NCI-H526 treated with DMSO at 0.1 percent for 48 hours (cell line): Measurements from ENCODE around the gene PTPRT.

Source experiments
- DNase-seq: peaks from one replicate; lab custom pipeline; 2025; lab: John Stamatoyannopoulos, UW

Gene PTPRT

DNA sequence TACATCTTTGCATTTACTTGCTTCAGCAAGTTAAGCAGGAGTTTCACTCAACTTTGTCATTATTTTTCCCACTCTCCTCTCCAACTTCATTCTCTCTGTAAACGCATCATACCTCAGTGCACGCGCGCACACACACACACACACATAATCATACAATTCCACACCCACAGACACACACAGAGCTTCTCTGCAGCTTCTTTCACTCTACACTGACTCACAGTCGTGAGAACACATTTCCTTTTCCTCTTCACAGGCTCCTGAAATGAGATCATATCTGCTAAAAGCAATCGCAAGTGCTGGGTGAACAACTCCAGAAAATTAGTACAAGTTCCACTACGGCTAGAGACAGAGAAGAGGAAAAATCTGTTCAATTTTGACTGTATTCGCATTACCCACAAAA lies 215.4 kb downstream of the PTPRT start:
- DNase-seq = no peak

- DNase-seq = no peak
These were observed 217.1 kb downstream of the PTPRT start for GRCh38 chr20:42972591-42972990.

- DNase-seq = no peak
These were observed 221.0 kb downstream of the PTPRT start for GRCh38 chr20:42968746-42969145.

DNA sequence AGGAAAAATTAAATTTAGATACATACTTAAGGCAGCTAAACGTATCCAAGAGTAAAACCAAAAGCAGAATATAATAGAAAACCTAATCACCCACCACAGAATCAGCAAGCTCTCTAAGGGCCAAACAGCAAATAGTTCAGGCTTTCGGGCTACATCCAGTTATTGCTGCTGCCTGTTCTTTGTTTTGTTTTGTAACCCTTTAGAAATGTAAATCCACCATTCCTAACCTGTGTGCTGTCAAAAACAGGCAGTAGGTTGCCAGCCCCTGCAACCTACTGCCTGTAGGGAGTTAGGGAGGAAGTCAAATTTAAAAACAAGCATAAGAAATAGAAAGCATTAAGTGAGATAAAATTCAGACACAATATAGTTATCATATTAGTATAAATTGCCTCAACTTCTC lies 225.9 kb downstream of the PTPRT start:
- no peak for DNase-seq

- DNase-seq = no peak
These were observed 227.9 kb downstream of the PTPRT start for GRCh38 chr20:42961771-42962170.

- no peak for DNase-seq
These were observed 229.7 kb downstream of the PTPRT start for GRCh38 chr20:42959996-42960395.

DNA sequence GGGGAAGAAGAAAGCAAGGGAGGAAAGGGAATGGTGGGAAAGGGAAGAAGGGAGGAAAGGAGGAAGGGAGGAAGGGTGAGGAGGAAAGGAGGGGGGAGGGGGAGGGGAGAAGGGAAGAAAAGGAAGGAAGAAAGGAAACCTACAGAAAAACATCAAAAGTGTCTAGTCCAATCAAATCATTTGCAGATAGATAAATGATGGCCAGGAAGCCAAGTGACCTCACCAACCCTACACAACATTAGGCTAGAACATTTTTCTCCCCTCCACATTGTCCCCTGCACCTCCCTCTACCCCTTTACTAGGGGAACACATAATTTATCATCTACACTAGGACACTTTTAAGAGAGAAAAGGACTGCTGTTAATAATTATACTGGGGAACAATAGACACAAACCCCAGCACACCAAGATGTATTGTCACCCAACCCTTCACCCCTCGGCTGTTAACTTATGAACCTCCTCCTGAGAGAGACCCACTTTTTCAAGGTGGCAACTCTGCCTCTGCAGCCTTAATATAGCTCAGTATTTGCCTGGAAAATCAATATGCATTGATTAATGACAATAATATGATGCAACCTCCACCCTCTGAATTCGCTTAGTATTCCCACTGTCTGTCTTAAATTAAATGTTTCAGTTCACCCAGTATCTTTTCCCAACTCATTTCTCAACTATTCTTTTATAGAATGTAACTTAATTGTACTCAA lies 231.2 kb downstream of the PTPRT start:
- DNase-seq = no peak

DNA sequence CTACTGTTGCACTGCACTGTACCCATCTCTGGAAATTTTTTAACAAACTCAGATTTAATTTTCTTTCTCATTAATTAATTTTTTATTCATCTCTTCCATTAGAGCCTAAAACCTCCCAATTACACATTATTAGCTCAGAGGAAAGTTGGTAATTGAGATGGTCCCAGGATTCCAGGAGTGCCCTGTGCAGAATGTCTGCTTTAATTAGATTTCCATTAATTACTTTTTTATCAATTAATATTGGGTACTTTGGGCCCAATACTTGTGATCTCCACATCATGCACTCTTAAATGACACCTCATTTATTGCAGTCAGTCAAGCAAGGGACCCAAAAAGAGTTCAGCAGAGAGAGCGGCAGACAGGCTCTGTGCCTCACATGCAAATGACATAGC lies 232.0 kb downstream of the PTPRT start:
- DNase-seq = no peak

DNA sequence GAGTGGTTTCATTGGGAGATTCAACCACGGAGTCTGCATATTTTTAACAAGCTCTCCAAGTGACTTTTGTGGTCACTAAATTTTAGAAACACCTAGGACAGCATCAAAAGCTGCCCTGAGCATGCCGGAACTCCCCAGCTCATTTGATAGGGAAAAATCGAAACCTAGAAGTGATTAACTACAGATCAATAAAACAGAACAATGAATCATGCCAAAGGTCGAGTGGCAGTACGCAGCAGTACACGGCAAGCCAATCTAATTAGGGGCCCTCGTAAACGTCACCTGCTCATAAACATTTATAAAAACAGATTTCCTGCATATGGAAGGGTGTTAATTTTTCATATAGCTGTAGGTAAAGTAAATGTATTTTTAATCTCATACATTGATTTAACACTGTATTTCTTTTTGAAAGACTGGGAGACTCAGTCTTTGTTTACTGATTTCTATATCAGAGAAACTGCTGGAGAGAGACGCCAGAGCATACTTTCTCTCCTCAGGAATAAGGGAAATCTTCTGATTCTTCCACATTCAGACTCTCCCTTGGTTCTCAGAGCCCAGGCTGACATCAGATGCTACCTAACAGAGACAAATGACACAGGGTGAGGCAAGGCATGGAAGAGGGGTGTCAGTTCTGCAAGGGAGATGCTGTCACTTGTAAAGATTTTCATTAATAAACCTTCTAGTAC lies 232.5 kb downstream of the PTPRT start:
- no peak for DNase-seq

DNA sequence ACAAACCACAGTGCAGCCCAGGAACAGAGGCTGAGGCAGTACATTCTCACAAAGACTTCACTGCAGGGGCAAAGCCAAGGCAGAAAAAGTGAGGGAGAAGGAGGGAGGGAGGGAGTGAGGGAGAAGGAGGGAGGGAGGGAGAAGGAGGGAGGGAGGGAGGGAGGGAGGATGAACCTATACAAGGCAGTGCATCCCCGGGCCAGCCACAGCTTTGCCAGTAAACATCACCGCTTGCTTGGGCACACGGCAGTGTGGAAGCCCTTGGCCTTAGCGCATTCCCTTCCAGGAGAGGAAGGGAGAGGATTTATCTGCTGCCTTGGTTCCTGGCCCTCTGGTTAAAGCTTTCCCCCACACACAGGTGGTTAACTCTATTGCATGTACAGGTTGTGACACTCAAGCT lies 234.0 kb downstream of the PTPRT start:
- no peak for DNase-seq

DNA sequence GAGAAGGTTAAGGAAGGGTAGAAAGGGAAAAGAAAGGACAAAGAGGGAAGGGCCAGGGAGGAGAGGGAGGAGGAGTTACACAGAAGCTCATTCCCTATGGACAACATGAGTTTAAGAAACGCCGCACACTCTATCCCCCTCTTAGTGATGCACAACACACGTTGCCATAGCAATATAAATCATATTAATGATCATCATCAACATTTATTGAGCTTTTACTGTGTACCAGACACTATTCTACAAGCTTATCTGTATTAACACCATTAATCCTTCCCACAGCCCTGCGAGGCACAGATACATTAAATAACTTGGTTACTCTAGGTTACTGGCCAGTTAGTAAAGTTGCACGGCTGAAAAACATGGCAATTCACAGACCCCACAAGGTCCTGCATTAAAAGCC lies 234.8 kb downstream of the PTPRT start:
- no peak for DNase-seq

DNA sequence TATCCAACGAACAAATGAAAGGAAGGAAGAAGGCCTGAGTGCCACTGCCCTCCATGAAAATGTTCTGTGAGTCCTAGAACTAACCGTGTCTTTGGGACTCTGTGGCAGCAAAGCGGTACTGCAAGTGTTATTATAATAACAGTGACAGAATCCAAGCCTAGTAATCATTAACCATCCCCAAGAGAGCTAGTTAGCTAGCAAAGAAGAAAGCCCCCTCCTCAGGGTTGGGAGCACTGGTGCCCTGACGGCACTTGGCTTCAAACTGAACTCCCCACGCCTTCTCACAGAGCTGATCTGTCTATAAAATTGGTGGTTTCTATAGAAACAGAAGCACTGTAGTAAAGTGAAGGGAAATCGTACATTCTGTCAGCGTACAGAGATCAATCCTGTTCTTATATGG lies 239.8 kb downstream of the PTPRT start:
- DNase-seq = peak; percentile 9

GRCh38 chr20:42945234-42945994 lies 244.3 kb downstream of the PTPRT start:
- DNase-seq = no peak

GRCh38 chr20:42941629-42942028 lies 248.1 kb downstream of the PTPRT start:
- no peak for DNase-seq

DNA sequence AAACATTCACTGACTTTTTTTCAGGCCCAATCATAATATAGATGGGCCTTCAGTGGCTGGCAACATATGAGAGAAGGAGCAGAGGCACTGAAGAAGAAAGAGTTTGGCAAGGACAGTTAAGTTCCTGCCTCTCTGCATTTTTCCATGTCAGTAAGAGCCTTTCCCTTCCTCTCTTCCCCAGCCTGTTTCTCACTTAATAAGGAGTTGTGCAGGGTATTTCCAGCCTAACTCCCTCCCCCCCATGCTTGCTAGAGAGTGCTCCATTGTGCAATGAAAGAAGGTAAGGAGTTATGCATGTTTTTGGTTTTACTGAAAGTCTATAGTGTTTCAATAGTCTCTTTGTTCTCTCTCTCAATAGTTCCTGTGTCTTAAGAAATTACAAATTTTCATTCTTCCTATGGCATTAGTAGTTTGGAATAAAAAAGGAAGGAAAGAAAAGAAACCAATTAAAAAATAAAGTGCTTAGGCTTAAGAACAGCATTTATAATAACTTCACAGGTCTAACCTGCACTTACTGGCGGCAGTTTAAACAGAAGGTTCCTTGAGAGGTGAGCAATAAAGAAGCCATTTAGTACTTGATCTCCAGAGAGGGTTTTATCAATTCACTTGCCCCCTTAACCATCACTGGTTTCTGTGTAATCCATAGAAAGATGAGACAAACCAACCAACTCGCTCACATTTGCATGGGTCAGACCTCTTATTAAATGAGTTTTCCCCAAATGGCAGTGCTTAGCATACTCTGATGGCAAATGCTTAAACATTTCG lies 251.1 kb downstream of the PTPRT start:
- no peak for DNase-seq

DNA sequence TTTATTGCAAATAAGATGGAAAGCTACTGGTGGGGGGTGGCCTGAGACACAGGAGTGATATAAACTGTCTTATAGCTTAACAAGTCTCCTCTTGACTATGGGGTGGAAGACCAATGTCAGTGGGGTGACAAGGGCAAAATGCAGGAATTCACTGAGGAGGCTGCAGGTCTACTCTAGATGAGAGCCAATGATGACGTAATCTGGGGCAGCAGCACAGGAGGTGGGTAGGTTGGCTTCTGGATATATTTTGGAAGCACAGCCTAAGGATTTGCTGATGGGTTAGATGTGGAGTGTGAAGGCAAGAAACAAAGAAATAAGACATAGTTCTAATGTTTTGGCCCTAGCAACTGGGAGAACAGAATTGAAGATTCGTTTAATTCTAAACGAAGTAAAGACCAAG lies 253.2 kb downstream of the PTPRT start:
- no peak for DNase-seq

- DNase-seq = no peak
These were observed 265.5 kb downstream of the PTPRT start for GRCh38 chr20:42924215-42924614.

- no peak for DNase-seq
These were observed 266.3 kb downstream of the PTPRT start for GRCh38 chr20:42923348-42923918.

- DNase-seq = peak; percentile 72
These were observed 268.9 kb downstream of the PTPRT start for GRCh38 chr20:42920776-42921175.

- no peak for DNase-seq
These were observed 270.4 kb downstream of the PTPRT start for GRCh38 chr20:42919316-42919715.

DNA sequence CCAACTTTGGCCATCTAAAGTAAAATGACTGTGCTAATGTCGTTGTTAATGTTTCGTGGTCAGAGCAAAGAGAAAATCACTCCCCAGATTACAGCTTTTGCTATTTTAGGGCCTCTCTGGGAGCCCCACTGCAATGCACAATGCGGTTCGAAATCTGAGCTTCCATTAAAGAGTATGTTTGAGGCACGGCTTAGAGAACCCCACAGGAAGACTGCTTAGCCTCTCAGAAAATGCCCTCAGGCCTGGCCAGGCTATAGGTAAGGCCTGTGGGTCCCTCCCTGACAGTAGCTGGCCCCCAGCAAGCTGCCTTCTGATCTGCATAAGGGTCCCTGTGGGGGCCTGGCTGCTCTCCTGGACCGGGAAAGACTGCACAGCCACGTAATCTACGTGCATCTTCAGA lies 274.6 kb downstream of the PTPRT start:
- no peak for DNase-seq

- DNase-seq = no peak
These were observed 275.4 kb downstream of the PTPRT start for GRCh38 chr20:42914302-42914701.
